Right cardiac atrium (tissue), 5 donors: ENCODE measurements around the gene SERAC1. TPM values are rescaled to one million over a fixed set of nuclear protein-coding genes. Genes with fewer than 3 reads are reported as not detected.
A peak's percentile ranks its signal among the peaks of the same experiment; 100 is the strongest.
"Not testable (repeated sequence)": the region's sequence is repeated elsewhere in the genome, so short reads cannot be mapped to it uniquely, and the experiment has no call there.

Experiments used
- ATAC-seq, 2 donors: fragments of 200-7000 bp; cut with Tn5 transposase; one replicate each; pipeline versions ENCODE4 v1.8.0 to v1.9.1; 2020; ENCODE audit warnings: moderate library complexity in 2 of 2, mild to moderate bottlenecking in 1 of 2
- DNase-seq, 3 donors: peaks; one replicate each; pipeline ENCODE4 v3.0.0-alpha.2; 2020
- H3K27ac ChIP-seq: one replicate; pipeline ENCODE4 v1.5.1; 2013; ENCODE audit warnings: mild to moderate bottlenecking, low read length, control low read depth, moderate library complexity
- H3K27me3 ChIP-seq: one replicate; pipeline ENCODE4 v1.6.1; 2013; ENCODE audit not compliant: control insufficient read depth, insufficient read depth
- H3K4me1 ChIP-seq: one replicate; pipeline ENCODE4 v1.6.1; 2013; ENCODE audit warnings: low read length; ENCODE audit not compliant: control insufficient read depth, insufficient read depth
- H3K4me3 ChIP-seq: one replicate; pipeline ENCODE4 v1.5.1; 2013; ENCODE audit warnings: low read length, control low read depth
- H3K9me3 ChIP-seq: one replicate; pipeline ENCODE4 v1.6.1; 2013; ENCODE audit warnings: low read length; ENCODE audit not compliant: control insufficient read depth
- WGBS: extraction: QIAGEN DNeasy Blood & Tissue Kit; methylation state at CpG from one replicate; pipeline ENCODE4 v1.1.7; 2013; 5-methylcytosine and 5-hydroxymethylcytosine counted together
- intact Hi-C, 4 donors: fragments of 100-400 bp; cut with DNase I; formaldehyde crosslinking; loops; one replicate each; pipeline versions ENCODE4 v1.11.0 to v1.14.0; 2022 to 2023
- long read RNA-seq, 4 donors: library from polyadenylated mRNA; unstranded; transcript quantifications; one replicate each; pipeline ENCODE4 v2.0.0, GENCODE V29; 2020 to 2021
- polyA plus RNA-seq: library from polyadenylated mRNA; stranded (reverse); fragments of 200-250 nt; gene quantifications from one replicate; pipeline ENCODE4 v1.2.3, GENCODE V29; 2013
- total RNA-seq, 4 donors: library from RNA; stranded (reverse); fragmentation: NEBNext Ultra II Directional; extraction: Animal tissue kit (Norgen Biotek cat#: 25700); gene quantifications; one replicate each; pipeline ENCODE4 v1.2.1, GENCODE V29; 2021
- donor health status: healthy with polysubstance abuse.
- donor health status: DM: no; HTN: yes; CAD: no.
- donor health status: DM: no; HTN: no; CAD: no.
- donor health status: DM: no; HTN: yes; CAD: no; lungs with severe emphysema.
- donor health status: DM: yes; HTN: yes; CAD: no.

SERAC1 gene
- 1 to 10 TPM; 4.5 to 7.0 (median 5.7) TPM for total RNA-seq
- polyA plus RNA-seq = 3.1 TPM
- long read RNA-seq, donor 1, transcript SERAC1-202 (17 exons, 3,940 nt) = major isoform, 16 of 20 reads
- long read RNA-seq, donor 1, partial matches to known transcripts = 1 of 20 reads
- long read RNA-seq, donor 1, other reads (novel, unspliced or antisense) = 1 of 20 reads
- long read RNA-seq, donor 2, partial matches to known transcripts = 1 of 5 reads
- long read RNA-seq, donor 2, other reads (novel, unspliced or antisense) = 0 of 5 reads
- long read RNA-seq, donor 3, transcript SERAC1-209 (15 exons, 2,022 nt) = minor isoform, 5 of 17 reads
- long read RNA-seq, donor 3, transcript SERAC1-202 (17 exons, 3,940 nt) = major isoform, 8 of 17 reads
- long read RNA-seq, donor 3, partial matches to known transcripts = 0 of 17 reads
- long read RNA-seq, donor 3, other reads (novel, unspliced or antisense) = 3 of 17 reads
- long read RNA-seq, donor 4, transcript SERAC1-202 (17 exons, 3,940 nt) = major isoform, 5 of 10 reads
- long read RNA-seq, donor 4, partial matches to known transcripts = 1 of 10 reads
- long read RNA-seq, donor 4, other reads (novel, unspliced or antisense) = 2 of 10 reads

DNA sequence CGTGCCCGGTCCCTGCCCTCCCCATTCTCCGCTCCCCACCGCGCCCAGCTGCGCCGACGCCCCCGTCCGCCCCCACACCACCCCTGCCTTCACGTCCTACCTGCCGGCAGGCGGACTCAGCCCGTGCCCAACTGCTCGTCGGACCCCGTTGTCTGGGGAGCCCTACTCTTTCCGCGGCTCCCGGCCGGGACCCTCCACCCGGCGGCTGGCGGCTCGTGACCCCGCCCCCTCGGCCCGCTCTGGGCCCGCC lies at the start of gene SERAC1:
SERAC1 (minus strand) TSS at position 223 of the 250 bp plus-strand sequence. CDS start 9,899 bp downstream, outside the sequence.
- H3K27ac ChIP-seq = peak within 1 kb of the TSS; percentile 95
- no peaks in the 10 kb centered on the region for H3K9me3 ChIP-seq
- under 1% methylated on average over 29 of the region's 29 CpGs for WGBS
- ATAC-seq (peak; percentile 88 to 89), DNase-seq (no peak)
- H3K27me3 ChIP-seq = no peaks in the 10 kb centered on the region
- intact Hi-C loops = no loop called here
- peak within 1 kb of the TSS; percentile 72 for H3K4me3 ChIP-seq
- peaks cover 5% of the 10 kb centered on the region for H3K4me1 ChIP-seq

DNA sequence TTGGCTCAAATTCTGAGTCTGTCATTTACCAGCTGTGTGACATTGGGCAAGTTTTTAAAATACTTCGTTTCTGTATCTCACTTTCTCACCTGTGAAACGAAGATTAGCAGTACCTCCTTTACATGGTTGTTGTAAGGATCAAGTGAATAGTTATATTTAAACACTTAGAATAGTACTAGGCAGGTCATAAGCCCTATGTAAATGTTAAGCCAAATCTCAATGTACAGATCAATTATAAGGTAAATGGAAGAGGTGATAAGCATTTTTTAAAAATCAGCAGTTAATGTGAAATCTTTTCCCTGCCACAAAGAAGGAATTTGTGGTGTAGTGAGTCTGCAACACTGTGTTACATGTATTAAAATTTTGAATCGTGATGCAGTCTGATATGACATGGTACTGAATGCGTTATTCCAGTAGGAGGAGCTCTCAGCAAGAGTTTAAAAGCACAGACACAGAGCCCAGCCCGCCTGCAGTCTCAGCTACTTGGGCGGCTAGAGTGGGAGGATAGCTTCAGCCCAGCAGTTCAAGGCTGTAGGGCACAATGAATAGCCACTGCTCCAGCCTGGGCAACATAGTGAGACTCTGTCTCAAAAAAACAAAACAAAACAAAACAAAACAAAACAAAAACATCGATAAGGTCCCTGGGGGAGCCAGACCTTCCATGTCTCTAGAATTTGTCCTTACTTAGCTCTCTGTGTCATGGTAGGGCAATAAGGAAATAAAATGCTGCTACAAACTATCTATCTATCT lies 46.0 kb upstream of the SERAC1 start:
- H3K9me3 ChIP-seq = no peaks in the 10 kb centered on the region
- no peaks in the 10 kb centered on the region for H3K27me3 ChIP-seq
- H3K4me1 ChIP-seq = no peaks in the 10 kb centered on the region
- H3K27ac ChIP-seq = no peak overlapping the region
- ATAC-seq (peak; percentile 93 to 98), DNase-seq (peak; percentile 53 to 82 (median 73))
- 10% methylated on average over 7 of the region's 7 CpGs for WGBS
- no peak overlapping the region for H3K4me3 ChIP-seq
- intact Hi-C loops = loop anchor here in 1 of 4 donors (10.0 kb wide), 1 partner anchor 481 kb away; no protein-coding TSS in a partner anchor

DNA sequence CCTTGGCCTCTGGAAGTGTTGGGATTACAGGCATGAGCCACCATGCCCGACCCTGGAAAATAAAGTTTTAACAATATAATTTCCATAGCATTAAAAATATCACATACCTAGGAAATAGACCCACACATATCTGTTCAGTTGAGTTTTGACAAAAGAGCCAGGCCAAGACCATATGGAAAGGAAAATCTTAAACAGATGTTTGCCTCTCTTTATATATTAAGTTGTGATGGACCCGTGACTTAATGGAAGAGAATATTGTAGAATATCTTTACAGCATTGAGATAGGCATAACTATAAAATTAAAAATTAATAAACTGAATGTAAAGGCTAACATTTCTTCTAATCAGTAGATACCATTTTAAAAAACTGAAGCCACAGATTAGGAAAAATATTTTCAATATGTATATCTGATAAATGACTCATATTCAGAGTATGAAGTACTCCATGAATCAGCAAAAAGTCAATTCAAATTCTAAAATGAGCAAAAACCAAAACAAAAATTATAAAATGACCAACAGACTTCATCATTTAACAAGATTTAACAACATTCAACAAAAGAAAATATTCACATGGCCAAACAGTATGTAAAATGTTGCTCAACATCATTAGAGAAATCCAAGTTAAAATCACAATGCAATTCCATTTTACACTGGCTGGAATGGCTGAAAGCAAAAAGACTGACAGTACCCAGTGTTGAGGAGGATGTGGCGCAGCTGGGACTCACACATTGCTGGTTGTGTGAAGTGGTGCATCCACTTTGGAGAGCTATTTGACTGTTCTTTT lies 43.4 kb upstream of the SERAC1 start:
- intact Hi-C loops = loop anchor here in 1 of 4 donors (10.0 kb wide), 1 partner anchor 483 kb away; no protein-coding TSS in a partner anchor
- no peak overlapping the region for H3K27ac ChIP-seq
- ATAC-seq (no peak), DNase-seq (no peak)
- no peaks in the 10 kb centered on the region for H3K9me3 ChIP-seq
- no peak overlapping the region for H3K4me3 ChIP-seq
- no peaks in the 10 kb centered on the region for H3K4me1 ChIP-seq
- WGBS = 88% methylated on average over 3 of the region's 3 CpGs
- no peaks in the 10 kb centered on the region for H3K27me3 ChIP-seq

DNA sequence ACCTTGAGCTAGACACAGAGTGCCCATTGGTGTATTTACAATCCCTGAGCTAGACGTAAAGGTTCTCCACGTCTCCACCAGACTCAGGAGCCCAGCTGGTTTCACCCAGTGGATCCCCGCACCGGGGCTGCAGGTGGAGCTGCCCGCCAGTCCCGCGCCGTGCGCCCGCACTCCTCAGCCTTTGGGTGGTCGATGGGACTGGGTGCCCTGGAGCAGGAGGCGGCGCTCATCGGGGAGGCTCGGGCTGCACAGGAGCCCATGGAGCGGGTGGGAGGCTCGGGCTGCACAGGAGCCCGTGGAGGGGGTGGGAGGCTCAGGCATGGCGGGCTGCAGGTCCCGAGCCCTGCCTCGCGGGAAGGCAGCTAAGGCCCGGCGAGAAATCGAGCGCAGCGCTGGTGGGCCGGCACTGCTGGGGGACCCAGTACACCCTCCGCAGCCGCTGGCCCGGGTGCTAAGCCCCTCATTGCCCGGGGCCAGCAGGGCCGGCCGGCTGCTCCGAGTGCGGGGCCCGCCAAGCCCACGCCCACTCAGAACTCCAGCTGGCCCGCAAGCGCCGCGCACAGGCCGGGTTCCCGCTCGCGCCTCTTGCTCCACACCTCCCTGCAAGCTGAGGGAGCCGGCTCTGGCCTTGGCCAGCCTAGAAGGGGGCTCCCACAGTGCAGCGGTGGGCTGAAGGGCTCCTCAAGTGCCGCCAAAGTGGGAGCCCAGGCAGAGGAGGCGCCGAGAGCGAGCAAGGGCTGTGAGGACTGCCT lies 41.7 kb upstream of the SERAC1 start:
- not testable (repeated sequence) for DNase-seq, H3K9me3 ChIP-seq, ATAC-seq, H3K27ac ChIP-seq, H3K4me1 ChIP-seq, H3K27me3 ChIP-seq, H3K4me3 ChIP-seq
- 96% methylated on average over 45 of the region's 52 CpGs for WGBS
- intact Hi-C loops = loop anchor here in 1 of 4 donors (10.0 kb wide), 1 partner anchor 485 kb away; no protein-coding TSS in a partner anchor

DNA sequence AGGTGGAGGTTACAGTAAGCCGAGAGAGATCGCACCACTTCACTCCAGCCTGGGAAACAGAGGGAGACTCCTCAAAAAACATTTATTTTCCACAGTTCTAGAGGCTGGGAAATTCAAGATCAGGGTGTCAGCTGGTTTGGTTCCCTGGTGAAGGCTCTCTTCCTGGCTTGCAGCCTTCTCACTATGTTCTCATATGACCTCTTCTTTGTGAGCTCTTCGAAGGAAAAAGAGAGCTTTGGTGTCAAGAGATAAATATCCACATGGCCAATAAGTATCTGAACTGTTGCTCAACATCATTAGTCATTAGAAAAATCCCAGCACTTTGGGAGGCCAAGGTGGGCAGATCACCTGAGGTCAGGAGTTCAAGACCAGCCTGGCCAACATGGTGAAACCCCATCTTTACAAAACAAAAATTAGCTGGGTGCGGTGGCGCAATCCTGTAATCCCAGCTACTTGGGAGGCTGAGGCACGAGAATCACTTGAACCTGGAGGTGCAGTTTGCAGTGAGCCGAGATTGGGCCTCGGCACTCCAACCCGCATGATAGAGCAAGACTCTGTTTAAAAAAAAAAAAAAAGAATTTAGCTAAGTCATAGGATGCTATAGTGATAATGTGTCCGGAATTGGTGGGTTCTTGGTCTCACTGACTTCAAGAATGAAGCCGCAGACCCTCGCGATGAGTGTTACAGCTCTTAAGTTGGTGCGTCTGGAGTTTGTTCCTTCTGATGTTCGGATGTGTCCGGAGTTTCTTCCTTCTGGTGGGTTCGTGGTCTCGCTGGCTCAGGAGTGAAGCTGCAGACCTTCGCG lies 40.4 kb upstream of the SERAC1 start:
- H3K27me3 ChIP-seq, H3K4me1 ChIP-seq, H3K4me3 ChIP-seq, ATAC-seq, H3K9me3 ChIP-seq, H3K27ac ChIP-seq, intact Hi-C loops, DNase-seq: not testable (repeated sequence)
- WGBS = 81% methylated on average over 20 of the region's 20 CpGs

DNA sequence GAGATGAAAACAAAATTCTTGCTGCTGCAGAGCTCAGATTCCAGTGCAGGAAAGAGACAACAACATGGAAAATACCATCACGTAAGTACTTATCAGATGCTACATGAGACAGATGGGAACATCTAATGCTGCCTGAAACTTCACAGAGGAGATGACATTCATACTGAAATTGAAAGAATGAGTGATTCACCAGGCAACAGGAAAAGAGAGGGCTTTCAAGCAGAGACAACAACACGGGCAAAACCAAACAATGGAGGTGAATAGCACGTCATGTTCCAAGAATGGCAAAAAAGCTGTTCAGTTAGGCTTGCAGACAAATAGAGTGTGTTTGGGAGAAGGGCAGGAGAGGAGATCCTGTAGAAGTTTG lies 39.3 kb upstream of the SERAC1 start:
- no peaks in the 10 kb centered on the region for H3K9me3 ChIP-seq
- no peaks in the 10 kb centered on the region for H3K4me1 ChIP-seq
- H3K4me3 ChIP-seq = no peak overlapping the region
- H3K27ac ChIP-seq = no peak overlapping the region
- WGBS = 62% methylated on average over 3 of the region's 3 CpGs
- DNase-seq (no peak), ATAC-seq (no peak)
- no peaks in the 10 kb centered on the region for H3K27me3 ChIP-seq
- intact Hi-C loops = no loop called here

DNA sequence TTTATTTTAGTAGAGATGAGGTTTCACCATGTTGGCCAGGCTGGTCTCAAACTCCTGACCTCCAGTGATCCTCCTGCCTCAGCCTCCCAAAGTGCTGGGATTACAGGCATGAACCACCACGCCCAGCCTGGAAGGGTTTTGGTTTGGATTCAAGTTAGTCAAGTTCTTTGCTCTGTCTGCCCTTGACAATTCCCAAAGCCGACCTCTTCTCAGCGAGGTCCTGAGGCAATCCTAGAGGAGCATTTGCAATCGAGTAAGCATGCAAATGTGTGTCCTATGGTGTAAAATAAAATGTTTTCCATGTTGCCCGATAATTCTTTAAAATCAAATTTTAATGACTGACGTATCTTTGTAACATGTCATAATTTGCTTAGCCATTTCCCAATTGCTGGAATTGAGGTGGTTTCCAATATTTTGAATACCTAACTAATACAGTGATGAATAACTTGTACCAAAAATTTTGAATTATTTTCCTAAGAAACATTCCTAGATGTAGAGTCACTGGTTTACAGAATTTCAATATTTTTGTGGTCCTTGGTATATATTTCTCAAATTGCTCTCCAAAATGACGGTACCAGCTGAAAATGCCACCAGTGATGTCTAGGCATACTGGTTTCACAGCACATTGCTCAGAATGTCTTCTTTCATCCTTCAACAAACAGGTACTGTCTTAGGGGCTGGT lies 38.8 kb upstream of the SERAC1 start:
- ATAC-seq = no peak
- 89% methylated on average over 7 of the region's 7 CpGs for WGBS

DNA sequence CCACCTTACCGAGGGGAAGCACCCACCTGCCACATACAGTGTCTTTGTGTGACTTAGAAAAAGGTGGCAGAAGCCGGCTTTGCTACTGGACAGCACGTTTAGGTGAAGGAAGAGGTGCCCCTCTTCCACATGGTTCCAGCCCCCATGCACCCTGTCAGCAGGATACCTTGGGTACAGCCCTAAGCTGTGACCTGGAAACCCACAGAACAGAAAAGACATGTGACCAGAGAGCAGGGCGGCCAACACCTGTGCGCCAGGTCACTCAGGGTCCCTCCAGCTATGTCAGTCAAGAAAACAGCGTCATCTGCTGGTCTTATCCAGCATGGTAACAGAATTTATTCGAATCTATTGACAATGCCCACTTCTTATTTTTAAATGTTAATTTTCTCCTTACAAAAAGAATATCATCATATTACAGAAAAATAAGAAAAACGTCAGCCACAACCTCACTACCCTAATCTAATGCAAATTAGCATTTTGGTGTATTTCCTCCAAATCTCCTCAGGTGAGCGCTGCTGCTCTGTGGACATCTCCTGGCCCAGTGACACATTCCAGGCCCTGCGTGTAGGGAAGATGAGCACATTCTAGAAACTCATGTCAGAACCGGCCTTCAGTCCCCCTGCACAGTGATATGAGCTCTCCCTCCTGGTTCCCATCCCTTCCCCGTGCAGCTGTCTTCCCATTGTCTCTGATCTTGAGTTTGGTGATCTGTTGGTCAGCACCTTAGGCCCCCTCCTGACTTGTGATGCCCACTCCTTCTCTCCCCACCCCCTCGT lies 37.3 kb upstream of the SERAC1 start:
- WGBS = 66% methylated on average over 13 of the region's 13 CpGs
- no peak overlapping the region for H3K4me3 ChIP-seq
- intact Hi-C loops = no loop called here
- no peak overlapping the region for H3K27ac ChIP-seq
- ATAC-seq (no peak), DNase-seq (no peak)
- no peaks in the 10 kb centered on the region for H3K27me3 ChIP-seq
- H3K4me1 ChIP-seq = no peaks in the 10 kb centered on the region
- H3K9me3 ChIP-seq = no peaks in the 10 kb centered on the region

More for the DNA sequence above, 38.8 kb upstream of the SERAC1 start:
- Histone ChIP-seq H3K27me3 (no peaks in the 10 kb centered on the region), H3K9me3 (no peaks in the 10 kb centered on the region), H3K27ac (no peak overlapping the region), H3K4me3 (no peak overlapping the region), H3K4me1 (no peaks in the 10 kb centered on the region)
- intact Hi-C loops = no loop called here
- no peak for DNase-seq

DNA sequence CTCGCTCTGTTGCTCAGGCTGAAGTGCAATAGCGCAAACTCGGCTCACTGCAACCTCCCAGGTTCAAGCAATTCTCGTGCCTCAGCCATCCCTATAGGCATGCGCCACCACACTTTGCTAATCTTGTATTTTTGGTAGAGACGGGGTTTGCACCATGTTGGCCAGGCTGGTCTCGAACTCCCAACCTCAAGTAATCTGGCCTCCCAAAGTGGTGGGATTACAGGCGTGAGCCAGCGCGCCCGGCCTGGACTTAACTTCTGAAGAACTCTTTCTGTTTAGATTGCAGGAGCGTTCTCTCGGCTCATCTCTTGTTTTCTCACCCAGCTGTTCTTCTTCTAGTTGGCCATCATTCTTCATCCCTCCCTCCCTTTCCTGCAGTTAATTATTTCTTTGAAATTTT lies 30.4 kb upstream of the SERAC1 start:
- Histone ChIP-seq H3K27me3 (no peaks in the 10 kb centered on the region), H3K4me1 (no peaks in the 10 kb centered on the region), H3K4me3 (no peak overlapping the region), H3K9me3 (no peaks in the 10 kb centered on the region), H3K27ac (no peak overlapping the region)
- 87% methylated on average over 13 of the region's 13 CpGs for WGBS
- ATAC-seq = no peak
- no peak for DNase-seq
- intact Hi-C loops = no loop called here
